ENCODE data around the gene NR2C1. TPM values are rescaled to one million over a fixed set of nuclear protein-coding genes. Genes with fewer than 3 reads are reported as not detected.

Gene NR2C1
- 10 to 100 TPM; 11.3 to 61.9 (median 25.7) TPM for total RNA-seq

DNA sequence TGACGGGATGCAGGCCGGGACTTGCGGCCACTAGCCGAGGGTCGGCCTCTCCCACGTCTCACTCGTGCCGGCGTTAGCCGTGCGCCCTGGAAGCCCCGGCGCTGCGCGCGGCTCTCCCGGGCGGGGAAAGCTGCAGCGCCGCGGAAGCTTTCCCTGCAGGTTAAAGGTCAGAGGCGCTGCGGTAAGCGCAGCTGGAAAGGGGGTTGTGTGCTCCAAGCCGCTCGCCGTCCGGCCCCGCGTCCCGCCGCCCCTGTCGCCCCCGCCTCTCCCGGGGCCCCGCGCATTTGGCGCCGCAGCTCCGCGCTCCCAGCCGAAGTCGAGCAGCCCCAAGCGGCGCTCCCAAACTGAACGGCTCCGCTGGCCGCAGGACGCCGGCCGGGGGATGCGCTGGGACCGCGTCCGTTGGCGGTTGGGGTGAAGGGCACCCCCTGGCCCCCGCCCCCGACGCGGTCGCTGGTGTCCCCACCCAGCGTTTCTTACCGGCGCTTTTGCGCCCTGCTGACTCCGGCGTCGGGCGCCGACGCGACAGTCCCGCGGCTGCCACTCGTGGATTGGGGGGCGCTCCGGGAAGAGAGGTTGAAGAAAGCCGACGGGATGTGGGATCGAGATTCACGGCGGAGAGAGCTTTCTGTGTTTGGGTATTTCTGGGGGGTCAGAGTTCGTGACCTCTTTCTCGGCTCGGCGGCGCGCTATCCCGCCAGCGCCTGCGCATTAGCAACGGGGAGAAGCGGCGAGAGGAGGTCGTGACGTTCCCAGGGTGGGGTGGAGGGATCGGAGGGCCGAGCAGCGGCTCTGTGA is at the start of gene NR2C1:
Gene NR2C1, minus strand, starts transcription at position 719 of the 798 bp plus-strand sequence. CDS start 6,234 bp downstream, outside the sequence.
- H3K4me3 ChIP-seq (ENCODE audit: low read depth, poor library complexity, severe bottlenecking) = peak within 1 kb of the TSS; percentile 93
- peak; percentile 88 to 97 for DNase-seq (ENCODE audit: low spot score in 2 of 2)
- intact Hi-C loops (cut with DNase I; ENCODE audit: low total_unique reads) = no loop called here
- 1% methylated on average over 38 to 50 of the region's 99 CpGs for WGBS, 2 donors
- TF ChIP-seq, protein P1, sequence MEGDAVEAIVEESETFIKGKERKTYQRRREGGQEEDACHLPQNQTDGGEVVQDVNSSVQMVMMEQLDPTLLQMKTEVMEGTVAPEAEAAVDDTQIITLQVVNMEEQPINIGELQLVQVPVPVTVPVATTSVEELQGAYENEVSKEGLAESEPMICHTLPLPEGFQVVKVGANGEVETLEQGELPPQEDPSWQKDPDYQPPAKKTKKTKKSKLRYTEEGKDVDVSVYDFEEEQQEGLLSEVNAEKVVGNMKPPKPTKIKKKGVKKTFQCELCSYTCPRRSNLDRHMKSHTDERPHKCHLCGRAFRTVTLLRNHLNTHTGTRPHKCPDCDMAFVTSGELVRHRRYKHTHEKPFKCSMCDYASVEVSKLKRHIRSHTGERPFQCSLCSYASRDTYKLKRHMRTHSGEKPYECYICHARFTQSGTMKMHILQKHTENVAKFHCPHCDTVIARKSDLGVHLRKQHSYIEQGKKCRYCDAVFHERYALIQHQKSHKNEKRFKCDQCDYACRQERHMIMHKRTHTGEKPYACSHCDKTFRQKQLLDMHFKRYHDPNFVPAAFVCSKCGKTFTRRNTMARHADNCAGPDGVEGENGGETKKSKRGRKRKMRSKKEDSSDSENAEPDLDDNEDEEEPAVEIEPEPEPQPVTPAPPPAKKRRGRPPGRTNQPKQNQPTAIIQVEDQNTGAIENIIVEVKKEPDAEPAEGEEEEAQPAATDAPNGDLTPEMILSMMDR (IDR thresholded peaks at IDR 0.05) = peak in 1 of 3 donors; percentile 32
- TF ChIP-seq POLR2A (IDR thresholded peaks at IDR 0.05) = no peak

DNA sequence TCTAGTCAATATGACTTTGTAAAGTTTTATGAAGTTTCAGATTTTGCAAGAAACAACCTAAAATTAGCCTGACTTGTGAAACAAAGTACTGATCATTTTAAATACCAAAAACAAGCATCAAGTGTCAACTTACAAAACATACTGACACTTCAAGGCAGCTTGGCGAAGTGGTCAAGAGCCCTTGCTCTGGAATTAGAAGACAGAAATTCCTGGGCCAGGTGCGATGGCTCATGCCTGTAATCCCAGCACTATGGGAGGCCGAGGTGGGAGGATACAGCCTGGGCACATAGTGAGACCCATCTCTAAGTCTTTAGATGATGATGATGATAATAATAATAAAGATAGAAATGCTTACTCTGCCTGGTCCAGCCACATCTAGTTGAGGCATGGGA is 45.4 kb upstream of the NR2C1 start:
- TF ChIP-seq, protein P1 (IDR thresholded peaks at IDR 0.05) = no peak
- no peak for TF ChIP-seq POLR2A (IDR thresholded peaks at IDR 0.05)
- H3K4me3 ChIP-seq (ENCODE audit: low read depth, poor library complexity, severe bottlenecking) = no peak overlapping the region
- 79 to 82% methylated on average over 3 of the region's 3 CpGs for WGBS, 2 donors
- intact Hi-C loops (cut with DNase I; ENCODE audit: low total_unique reads) = loop anchor here (5.0 to 10.0 kb wide), 2 partner anchors 216 to 414 kb away; no protein-coding TSS in a partner anchor
- DNase-seq (ENCODE audit: low spot score in 2 of 2) = no peak

DNA sequence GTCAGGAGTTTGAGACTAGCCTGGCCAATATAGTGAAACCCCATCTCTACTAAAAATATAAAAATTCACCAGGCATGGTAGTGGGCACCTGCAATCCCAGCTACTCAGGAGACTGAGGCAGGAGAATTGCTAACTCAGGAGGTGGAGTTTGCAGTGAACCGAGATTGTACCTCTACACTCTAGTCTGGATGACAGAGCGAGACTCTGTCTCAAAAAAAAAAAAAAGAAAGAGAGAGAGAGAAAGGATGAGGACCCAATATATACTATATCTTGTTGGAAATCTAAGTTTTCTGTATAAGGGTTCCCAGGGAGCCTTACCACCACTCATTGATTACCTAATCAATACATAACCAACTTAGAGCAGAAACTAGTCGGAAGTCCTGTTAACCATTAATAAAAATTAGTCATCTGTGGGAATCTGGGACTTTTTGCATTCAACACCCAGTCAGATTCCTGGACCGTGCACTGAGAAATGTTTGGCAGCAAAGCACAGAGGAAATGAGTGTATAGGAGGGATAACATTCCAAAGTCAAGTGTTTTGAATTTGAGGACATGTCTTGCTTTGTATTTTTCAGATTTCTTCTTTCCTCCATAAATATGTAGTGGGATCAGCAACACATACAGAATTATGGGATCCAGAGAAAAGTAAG is 44.8 kb upstream of the NR2C1 start:
- no peak for TF ChIP-seq POLR2A (IDR thresholded peaks at IDR 0.05)
- TF ChIP-seq, protein P1 (IDR thresholded peaks at IDR 0.05) = no peak
- DNase-seq (ENCODE audit: low spot score in 2 of 2) = no peak

DNA sequence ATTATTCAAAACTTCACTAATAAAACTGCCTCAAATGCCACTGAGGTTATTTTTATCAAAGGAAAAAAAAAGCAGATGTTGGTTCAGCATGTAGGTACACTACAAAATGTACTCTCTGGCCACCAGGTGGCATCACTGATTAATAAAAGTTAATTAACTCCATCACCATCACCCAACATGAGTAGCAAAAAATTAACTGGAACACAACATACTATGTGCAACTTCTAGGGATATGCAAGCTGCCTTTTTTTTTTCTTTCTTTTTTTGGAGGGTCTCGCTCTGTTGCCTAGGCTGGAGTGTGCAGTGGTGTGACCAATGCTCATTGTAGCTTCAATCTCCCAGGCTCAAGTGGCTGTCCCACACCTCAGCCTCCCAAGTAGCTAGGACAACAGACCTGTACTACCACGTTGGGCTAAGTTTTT is 43.8 kb upstream of the NR2C1 start:
- TF ChIP-seq, protein P1 (IDR thresholded peaks at IDR 0.05) = no peak
- no peak for TF ChIP-seq POLR2A (IDR thresholded peaks at IDR 0.05)
- intact Hi-C loops (cut with DNase I; ENCODE audit: low total_unique reads) = loop anchor here (5.0 to 10.0 kb wide), 2 partner anchors 218 to 415 kb away; no protein-coding TSS in a partner anchor
- DNase-seq (ENCODE audit: low spot score in 2 of 2) = peak in 1 of 2 donors; percentile 71
- 41 to 46% methylated on average over 2 of the region's 2 CpGs for WGBS, 2 donors
- H3K4me3 ChIP-seq (ENCODE audit: low read depth, poor library complexity, severe bottlenecking) = no peak overlapping the region

More for the DNA sequence above, 44.8 kb upstream of the NR2C1 start:
- intact Hi-C loops (cut with DNase I; ENCODE audit: low total_unique reads) = loop anchor here (5.0 to 10.0 kb wide), 2 partner anchors 217 to 414 kb away; no protein-coding TSS in a partner anchor
- no peak overlapping the region for H3K4me3 ChIP-seq (ENCODE audit: low read depth, poor library complexity, severe bottlenecking)
- WGBS, 2 donors = 41 to 43% methylated on average over 4 of the region's 4 CpGs

DNA sequence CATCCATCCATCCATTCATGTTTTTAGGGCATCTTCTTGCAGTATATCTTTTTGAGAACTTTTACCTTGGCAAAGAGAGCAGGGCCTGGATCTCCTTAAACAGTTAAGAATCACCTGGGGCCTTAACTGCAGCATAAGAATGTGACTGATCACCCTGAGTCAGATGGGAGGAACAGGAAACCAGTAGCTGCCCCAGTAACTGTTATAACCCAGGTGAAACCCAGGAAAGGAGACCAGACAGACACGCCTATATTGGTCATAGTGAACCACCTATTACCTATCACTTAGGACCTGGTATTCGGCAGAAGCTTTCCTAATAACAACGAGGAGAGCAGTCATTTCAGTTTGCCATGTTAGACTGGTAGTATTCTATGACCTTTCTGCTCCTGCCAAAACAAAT is 43.4 kb upstream of the NR2C1 start:
- DNase-seq (ENCODE audit: low spot score in 2 of 2) = no peak
- intact Hi-C loops (cut with DNase I; ENCODE audit: low total_unique reads) = loop anchor here (5.0 to 10.0 kb wide), 2 partner anchors 218 to 416 kb away; no protein-coding TSS in a partner anchor
- H3K4me3 ChIP-seq (ENCODE audit: low read depth, poor library complexity, severe bottlenecking) = no peak overlapping the region
- whole genome bisulfite sequencing, 2 donors = 26 to 40% methylated on average over 3 of the region's 3 CpGs
- TF ChIP-seq, protein P1 (IDR thresholded peaks at IDR 0.05) = no peak
- no peak for TF ChIP-seq POLR2A (IDR thresholded peaks at IDR 0.05)

Data from lower leg skin (tissue), 4 donors.